ENCODE measurements around the gene WDFY4. TPM values are rescaled to one million over a fixed set of nuclear protein-coding genes. Genes with fewer than 3 reads are reported as not detected.

Gene WDFY4
- total RNA-seq, 4 donors from 2014 or later = 4.1 to 27.9 (median 9.0) TPM

DNA sequence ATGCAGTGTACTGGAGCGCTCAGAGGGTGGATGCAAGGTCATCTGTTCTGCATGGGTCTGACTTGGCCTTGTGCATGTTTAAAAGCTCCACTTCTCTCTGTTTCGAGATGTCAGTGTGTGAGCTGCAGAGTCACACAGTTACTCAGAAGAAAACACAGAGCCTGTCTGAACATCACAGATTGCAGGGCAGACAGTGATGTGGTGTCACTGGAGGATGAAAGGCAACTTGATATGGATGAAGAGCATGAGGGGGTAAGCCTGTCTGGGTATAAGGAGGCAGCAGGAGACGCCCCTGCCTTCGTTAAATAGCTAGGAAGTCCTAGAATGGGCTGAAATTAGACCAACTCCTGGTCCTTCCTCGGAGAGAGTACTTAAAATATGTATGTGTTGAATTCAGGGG, 322.5 kb downstream of the WDFY4 start:
- TF ChIP-seq, protein P1, sequence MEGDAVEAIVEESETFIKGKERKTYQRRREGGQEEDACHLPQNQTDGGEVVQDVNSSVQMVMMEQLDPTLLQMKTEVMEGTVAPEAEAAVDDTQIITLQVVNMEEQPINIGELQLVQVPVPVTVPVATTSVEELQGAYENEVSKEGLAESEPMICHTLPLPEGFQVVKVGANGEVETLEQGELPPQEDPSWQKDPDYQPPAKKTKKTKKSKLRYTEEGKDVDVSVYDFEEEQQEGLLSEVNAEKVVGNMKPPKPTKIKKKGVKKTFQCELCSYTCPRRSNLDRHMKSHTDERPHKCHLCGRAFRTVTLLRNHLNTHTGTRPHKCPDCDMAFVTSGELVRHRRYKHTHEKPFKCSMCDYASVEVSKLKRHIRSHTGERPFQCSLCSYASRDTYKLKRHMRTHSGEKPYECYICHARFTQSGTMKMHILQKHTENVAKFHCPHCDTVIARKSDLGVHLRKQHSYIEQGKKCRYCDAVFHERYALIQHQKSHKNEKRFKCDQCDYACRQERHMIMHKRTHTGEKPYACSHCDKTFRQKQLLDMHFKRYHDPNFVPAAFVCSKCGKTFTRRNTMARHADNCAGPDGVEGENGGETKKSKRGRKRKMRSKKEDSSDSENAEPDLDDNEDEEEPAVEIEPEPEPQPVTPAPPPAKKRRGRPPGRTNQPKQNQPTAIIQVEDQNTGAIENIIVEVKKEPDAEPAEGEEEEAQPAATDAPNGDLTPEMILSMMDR (IDR thresholded peaks at IDR 0.05; ENCODE audit: low read depth) = no peak

DNA sequence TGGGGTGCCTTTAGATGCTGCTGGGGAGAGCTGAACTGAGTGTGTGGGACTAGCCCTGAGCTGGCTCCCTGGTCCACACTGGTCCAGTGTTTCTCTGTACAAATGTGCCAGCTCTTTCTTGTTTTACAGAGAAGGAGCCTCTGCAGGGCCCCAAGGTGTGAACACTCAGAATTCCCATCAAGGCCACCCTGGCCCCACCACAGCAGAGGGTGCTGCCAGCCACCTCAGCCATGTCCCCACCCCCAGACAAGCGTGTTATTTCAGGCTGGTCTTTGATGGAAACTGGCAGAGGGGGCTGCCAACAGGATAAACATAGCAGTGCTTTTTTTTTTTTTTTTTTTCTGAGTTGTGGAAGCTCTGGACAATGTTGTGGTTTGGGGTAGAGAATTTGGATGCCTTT, 323.4 kb downstream of the WDFY4 start:
- TF ChIP-seq, protein P1 (IDR thresholded peaks at IDR 0.05; ENCODE audit: low read depth) = no peak

DNA sequence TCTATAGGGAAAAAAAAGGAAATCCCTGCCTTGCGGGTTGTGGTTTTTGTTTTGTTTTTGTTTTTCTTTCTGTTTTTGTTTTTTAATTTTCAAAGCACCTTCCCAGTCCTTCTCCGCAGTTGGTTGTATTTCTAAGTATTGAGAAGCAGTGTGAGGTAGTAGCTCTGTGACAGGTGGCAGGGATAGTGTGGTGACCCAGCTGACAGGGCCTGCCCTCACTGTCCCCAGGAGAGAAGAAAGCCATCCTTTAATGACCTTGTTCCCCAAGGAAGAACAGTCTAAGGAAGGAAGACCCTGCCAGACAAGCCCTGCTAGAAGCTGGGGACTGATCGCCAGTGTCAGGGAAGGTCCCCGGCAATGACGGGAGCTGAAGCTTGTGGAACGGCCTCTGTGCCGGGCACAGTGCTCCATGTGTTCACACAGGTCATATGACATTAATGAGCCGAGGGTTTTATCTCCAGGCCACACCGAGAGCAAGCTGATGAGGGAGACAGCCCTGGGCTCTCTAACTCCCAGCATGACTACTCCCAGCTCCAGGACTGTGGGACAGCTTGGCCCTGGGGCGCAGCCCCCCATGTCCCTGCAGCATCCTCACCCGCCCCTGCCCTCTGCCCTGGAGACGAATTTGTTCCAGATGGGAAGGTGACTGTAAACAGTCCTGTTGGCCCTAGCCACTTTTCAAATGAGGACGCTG, 324.0 kb downstream of the WDFY4 start:
- TF ChIP-seq, protein P1 (IDR thresholded peaks at IDR 0.05; ENCODE audit: low read depth) = no peak

DNA sequence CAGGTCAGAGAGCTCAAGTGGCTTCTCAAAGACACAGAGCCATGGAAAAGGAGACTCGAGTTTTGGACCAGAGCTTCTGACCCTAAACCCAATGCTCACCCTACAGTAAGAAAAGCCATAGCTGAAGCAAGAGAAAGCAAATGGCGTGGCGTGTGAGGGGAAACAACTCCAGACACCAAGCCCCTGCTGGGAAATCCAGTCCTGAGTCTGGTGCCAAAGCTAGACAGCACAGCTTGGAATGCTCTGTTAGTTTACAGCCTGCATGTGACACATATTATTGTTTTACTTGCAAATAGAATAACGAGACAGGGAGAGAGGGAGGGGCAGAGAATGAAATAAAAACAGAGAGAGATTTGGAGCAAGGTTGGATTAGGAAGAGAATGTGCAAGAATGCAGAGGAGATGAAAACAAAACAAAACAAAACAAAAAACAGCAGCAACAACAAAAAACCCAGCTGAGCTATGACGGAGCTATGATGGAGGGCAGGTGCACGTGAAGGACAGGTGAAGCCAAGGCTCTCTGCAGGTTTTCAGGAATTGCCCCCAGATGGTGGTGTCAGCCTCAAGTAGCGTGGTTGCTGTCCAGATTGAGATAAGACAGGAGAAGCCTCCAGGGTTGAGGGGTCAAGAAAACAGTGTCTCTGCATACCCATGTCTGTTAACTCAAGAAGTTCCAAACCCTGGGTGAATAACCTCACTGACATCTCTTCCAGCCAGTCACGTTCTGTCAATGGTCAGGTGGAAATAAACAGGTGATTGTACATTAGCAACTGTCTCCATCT, 324.7 kb downstream of the WDFY4 start:
- TF ChIP-seq, protein P1 (IDR thresholded peaks at IDR 0.05; ENCODE audit: low read depth) = no peak

DNA sequence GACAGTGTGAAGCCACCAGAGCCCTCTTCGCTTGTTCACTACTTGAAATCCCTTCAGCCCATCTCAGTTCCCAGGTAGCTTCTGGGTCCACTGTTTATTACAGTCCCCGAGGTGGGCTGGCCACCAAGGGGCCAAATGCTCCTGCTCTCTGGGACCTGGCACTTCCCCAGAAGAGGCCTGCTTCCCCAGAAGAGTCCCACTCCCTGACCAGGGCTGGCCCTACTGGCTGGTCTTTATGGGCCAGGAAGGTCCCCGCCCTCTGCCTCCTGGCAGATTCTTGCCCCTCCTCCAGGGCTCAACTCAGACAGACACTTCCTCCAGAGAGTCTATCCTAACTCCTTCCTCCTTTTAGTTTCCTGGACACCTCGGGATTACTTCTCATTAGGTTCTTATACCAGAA, 325.6 kb downstream of the WDFY4 start:
- TF ChIP-seq, protein P1 (IDR thresholded peaks at IDR 0.05; ENCODE audit: low read depth) = no peak

DNA sequence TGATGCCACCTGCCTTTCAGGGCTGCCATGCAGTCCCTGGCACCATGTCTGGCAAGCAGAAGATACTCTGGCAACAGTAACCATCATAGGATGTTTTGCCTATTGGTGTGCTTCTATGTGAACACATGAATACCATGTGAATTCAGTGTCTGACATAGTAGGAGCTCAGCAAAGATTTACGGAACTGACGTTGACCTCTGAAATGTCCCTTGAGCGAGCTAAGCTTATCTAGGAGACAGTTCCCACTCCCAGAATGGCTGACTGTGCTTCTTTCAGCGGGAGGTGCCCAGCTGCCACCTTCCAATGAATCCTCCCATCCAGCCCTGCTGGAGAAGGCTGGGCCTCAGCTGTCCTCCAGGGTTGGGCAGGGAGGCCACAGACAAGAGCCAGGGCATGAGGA, 326.2 kb downstream of the WDFY4 start:
- TF ChIP-seq, protein P1 (IDR thresholded peaks at IDR 0.05; ENCODE audit: low read depth) = no peak

DNA sequence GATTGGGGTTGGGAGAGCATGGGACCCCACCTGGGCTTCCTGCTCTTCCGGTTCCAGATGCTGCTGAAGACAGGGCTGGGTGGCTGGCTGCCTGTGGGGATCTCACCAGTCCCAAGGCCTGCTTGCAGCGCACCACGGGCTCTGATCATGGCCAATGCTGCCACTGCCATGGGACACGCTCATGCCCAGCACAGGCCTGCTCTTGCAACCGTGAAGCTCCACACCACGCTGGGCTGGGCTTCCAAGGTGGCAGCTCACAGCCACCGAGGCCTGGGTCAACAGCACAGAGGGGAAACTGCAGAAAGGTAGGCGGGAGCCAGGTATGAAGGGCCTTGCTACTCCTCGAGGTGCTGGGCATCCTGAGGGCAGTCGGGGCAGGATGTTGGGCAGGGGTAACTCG, 327.1 kb downstream of the WDFY4 start:
- TF ChIP-seq, protein P1 (IDR thresholded peaks at IDR 0.05; ENCODE audit: low read depth) = no peak
